HG03565 (cell line): ENCODE data around the gene CSRNP3.
A peak's percentile ranks its signal among the peaks of the same experiment; 100 is the strongest.

ENCODE experiments used
- ATAC-seq: cut with Tn5 transposase; IDR thresholded peaks from one replicate; pipeline ENCODE4 v1.9.1; 2021; ENCODE audit warnings: mild to moderate bottlenecking, moderate library complexity; ENCODE audit not compliant: unreplicated experiment

The CSRNP3 gene

GRCh38 chr2:165667375-165667774 lies 197.9 kb downstream of the CSRNP3 start:
- no peak for ATAC-seq

- ATAC-seq: no peak
These were observed 205.3 kb downstream of the CSRNP3 start for GRCh38 chr2:165674780-165675179.

GRCh38 chr2:165675551-165675968 lies 206.1 kb downstream of the CSRNP3 start:
- no peak for ATAC-seq

GRCh38 chr2:165678882-165679281 lies 209.4 kb downstream of the CSRNP3 start:
- ATAC-seq: no peak

- ATAC-seq: no peak
These were observed 210.1 kb downstream of the CSRNP3 start for GRCh38 chr2:165679621-165680020.

GRCh38 chr2:165681841-165682240 lies 212.3 kb downstream of the CSRNP3 start:
- ATAC-seq: no peak

- ATAC-seq: no peak
These were observed 213.0 kb downstream of the CSRNP3 start for GRCh38 chr2:165682546-165682945.

- ATAC-seq: no peak
These were observed 217.3 kb downstream of the CSRNP3 start for GRCh38 chr2:165686800-165687199.

- no peak for ATAC-seq
These were observed 218.0 kb downstream of the CSRNP3 start for GRCh38 chr2:165687426-165688002.

- ATAC-seq: no peak
These were observed 222.1 kb downstream of the CSRNP3 start for GRCh38 chr2:165691615-165692014.

- no peak for ATAC-seq
These were observed 223.4 kb downstream of the CSRNP3 start for GRCh38 chr2:165692906-165693305.

- no peak for ATAC-seq
These were observed 224.3 kb downstream of the CSRNP3 start for GRCh38 chr2:165693838-165694237.

- no peak for ATAC-seq
These were observed 228.4 kb downstream of the CSRNP3 start for GRCh38 chr2:165697748-165698443.

GRCh38 chr2:165698444-165698884 lies 229.0 kb downstream of the CSRNP3 start:
- peak; percentile 85 for ATAC-seq

- ATAC-seq: no peak
These were observed 230.4 kb downstream of the CSRNP3 start for GRCh38 chr2:165699946-165700345.

- ATAC-seq: no peak
These were observed 231.0 kb downstream of the CSRNP3 start for GRCh38 chr2:165700531-165700930.

- no peak for ATAC-seq
These were observed 231.6 kb downstream of the CSRNP3 start for GRCh38 chr2:165701147-165701546.

GRCh38 chr2:165706960-165707487 lies 237.5 kb downstream of the CSRNP3 start:
- ATAC-seq: no peak

GRCh38 chr2:165716091-165716490 lies 246.6 kb downstream of the CSRNP3 start:
- ATAC-seq: no peak

GRCh38 chr2:165718610-165719210 lies 249.2 kb downstream of the CSRNP3 start:
- no peak for ATAC-seq

GRCh38 chr2:165720511-165720910 lies 251.0 kb downstream of the CSRNP3 start:
- ATAC-seq: no peak

GRCh38 chr2:165725421-165725820 lies 255.9 kb downstream of the CSRNP3 start:
- ATAC-seq: no peak
